Vagina (tissue), 2 donors: ENCODE data around the gene PDE1C.

ENCODE experiments used
- CTCF ChIP-seq, 3 experiments: fragments of 450-650 bp in 2 of 3; fragments of 200-600 bp in 1 of 3; sonication (generic) in 1 of 3; IDR thresholded peaks; one replicate each; pipeline ENCODE4 v1.5.1; 2017 to 2019; ENCODE audit warnings: antibody characterized with exemption in 3 of 3, mild to moderate bottlenecking in 2 of 3, moderate library complexity in 2 of 3
- POLR2AphosphoS5 ChIP-seq, 2 donors: sonication (generic); formaldehyde crosslinking; IDR thresholded peaks; one replicate each; pipeline ENCODE4 v1.9.0; 2017; ENCODE audit warnings: antibody characterized with exemption in 2 of 2, mild to moderate bottlenecking in 2 of 2, low read depth in 1 of 2; ENCODE audit not compliant: insufficient read depth in 1 of 2

GRCh38 chr7:31761646-31762045 is 308.6 kb downstream of the PDE1C start:
- TF ChIP-seq CTCF (IDR thresholded peaks at IDR 0.05): no peak
- no peak for TF ChIP-seq POLR2AphosphoS5 (IDR thresholded peaks at IDR 0.05; ENCODE audit: insufficient read depth in 1 of 2, low read depth in 1 of 2)
